GM23248 (cell line): ENCODE measurements around the gene PGD.

ENCODE experiments used
- EZH2 ChIP-seq: fragments of 200-600 bp; sonication (generic); IDR thresholded peaks from 2 replicates; pipeline ENCODE4 v1.6.1; 2018; ENCODE audit warnings: antibody characterized with exemption, mild to moderate bottlenecking; ENCODE audit not compliant: insufficient read depth, poor library complexity, severe bottlenecking
- EZH2phosphoT487 ChIP-seq: fragments of 200-600 bp; sonication (generic); IDR thresholded peaks from 2 replicates; pipeline ENCODE4 v1.6.1; 2018; ENCODE audit warnings: antibody characterized with exemption, moderate library complexity, mild to moderate bottlenecking, low read depth; ENCODE audit not compliant: insufficient read depth

GRCh38 chr1:10419351-10419750 lies 20.5 kb downstream of the PGD start:
- TF ChIP-seq EZH2 (no peak), EZH2phosphoT487 (no peak)
